Stimulated activated naive B cell treated with anti-CD40 and anti-IgM and Interleukin-4, amounts not matched to agents 10 μg/mL and 1 μg/mL and 100 μg/mL, for 72 hours (primary cell): Measurements from ENCODE around the gene CRHBP.
"Not testable (repeated sequence)": the region's sequence is repeated elsewhere in the genome, so short reads cannot be mapped to it uniquely, and the experiment has no call there.

Source experiments
- ATAC-seq, 2 donors: fragments of 150-1000 bp; cut with Tn5 transposase; replicated peaks; 2 replicates each; pipeline ENCODE4 v1.10.0; 2021; ENCODE audit warnings: moderate library complexity in 1 of 2
- DNase-seq: peaks from one replicate; pipeline ENCODE4 v3.0.0; 2021
- H3K27ac Mint-ChIP-seq: one replicate; pipeline ENCODE4 v1.8.0; 2022; ENCODE audit warnings: mild to moderate bottlenecking, mixed read lengths
- H3K27me3 Mint-ChIP-seq, 2 donors: one replicate each; pipeline ENCODE4 v1.8.0; 2022; ENCODE audit warnings: mixed read lengths in 2 of 2
- H3K36me3 Mint-ChIP-seq, 2 donors: one replicate each; pipeline ENCODE4 v1.8.0; 2022; ENCODE audit warnings: mixed read lengths in 2 of 2, mild to moderate bottlenecking in 1 of 2
- H3K4me1 Mint-ChIP-seq, 2 donors: one replicate each; pipeline ENCODE4 v1.8.0; 2022; ENCODE audit warnings: mixed read lengths in 2 of 2, mild to moderate bottlenecking in 1 of 2
- H3K4me3 Mint-ChIP-seq, 2 donors: one replicate each; pipeline ENCODE4 v1.8.0; 2022; ENCODE audit warnings: mild to moderate bottlenecking in 2 of 2, mixed read lengths in 2 of 2, moderate library complexity in 1 of 2
- H3K9me3 Mint-ChIP-seq, 2 donors: one replicate each; pipeline ENCODE4 v1.8.0; 2022; ENCODE audit warnings: mixed read lengths in 2 of 2, mild to moderate bottlenecking in 1 of 2

Gene CRHBP

GRCh38 chr5:76980518-76981144 is 27.8 kb downstream of the CRHBP start:
- Mint-ChIP-seq H3K4me1 (no peaks in the 10 kb centered on the region), H3K36me3 (no peaks in the 10 kb centered on the region), H3K27ac (no peak overlapping the region), H3K9me3 (no peaks in the 10 kb centered on the region), H3K4me3 (no peak overlapping the region), H3K27me3 (peaks cover 0 to 3% of the 10 kb centered on the region in 2 donors)
- no peak for ATAC-seq
- no peak for DNase-seq

GRCh38 chr5:76982450-76982849 is 29.6 kb downstream of the CRHBP start:
- H3K4me3 Mint-ChIP-seq: no peak overlapping the region
- ATAC-seq (no peak), DNase-seq (no peak)
- peaks cover 0 to 3% of the 10 kb centered on the region in 2 donors for H3K27me3 Mint-ChIP-seq
- no peak overlapping the region for H3K27ac Mint-ChIP-seq
- no peaks in the 10 kb centered on the region for H3K36me3 Mint-ChIP-seq
- no peaks in the 10 kb centered on the region for H3K9me3 Mint-ChIP-seq
- H3K4me1 Mint-ChIP-seq: no peaks in the 10 kb centered on the region

GRCh38 chr5:76983468-76983867 is 30.6 kb downstream of the CRHBP start:
- ATAC-seq (no peak), DNase-seq (no peak)
- no peaks in the 10 kb centered on the region for H3K9me3 Mint-ChIP-seq
- no peaks in the 10 kb centered on the region for H3K4me1 Mint-ChIP-seq
- H3K4me3 Mint-ChIP-seq: no peak overlapping the region
- H3K27ac Mint-ChIP-seq: no peak overlapping the region
- H3K36me3 Mint-ChIP-seq: no peaks in the 10 kb centered on the region
- peaks cover 0 to 3% of the 10 kb centered on the region in 2 donors for H3K27me3 Mint-ChIP-seq

GRCh38 chr5:76986825-76987526 is 34.1 kb downstream of the CRHBP start:
- no peak overlapping the region for H3K4me3 Mint-ChIP-seq
- no peaks in the 10 kb centered on the region for H3K36me3 Mint-ChIP-seq
- DNase-seq (no peak), ATAC-seq (no peak)
- H3K9me3 Mint-ChIP-seq: no peaks in the 10 kb centered on the region
- H3K4me1 Mint-ChIP-seq: no peaks in the 10 kb centered on the region
- no peaks in the 10 kb centered on the region for H3K27me3 Mint-ChIP-seq
- no peak overlapping the region for H3K27ac Mint-ChIP-seq

GRCh38 chr5:76990899-76991459 is 38.1 kb downstream of the CRHBP start:
- DNase-seq: no peak
- no peaks in the 10 kb centered on the region for H3K27me3 Mint-ChIP-seq
- no peak overlapping the region for H3K27ac Mint-ChIP-seq
- peaks cover 0 to 1% of the 10 kb centered on the region in 2 donors for H3K9me3 Mint-ChIP-seq
- no peaks in the 10 kb centered on the region for H3K4me1 Mint-ChIP-seq
- no peak for ATAC-seq
- H3K4me3 Mint-ChIP-seq: no peak overlapping the region
- no peaks in the 10 kb centered on the region for H3K36me3 Mint-ChIP-seq

GRCh38 chr5:76993436-76993835 is 40.6 kb downstream of the CRHBP start:
- not testable (repeated sequence) for H3K4me1 Mint-ChIP-seq, DNase-seq, H3K36me3 Mint-ChIP-seq, H3K4me3 Mint-ChIP-seq, H3K27ac Mint-ChIP-seq, H3K9me3 Mint-ChIP-seq, ATAC-seq, H3K27me3 Mint-ChIP-seq

- Mint-ChIP-seq H3K27me3 (no peaks in the 10 kb centered on the region), H3K9me3 (peaks cover 0 to 1% of the 10 kb centered on the region in 2 donors)
Measured at GRCh38 chr5:76994337-76994736, 41.5 kb downstream of the CRHBP start.

GRCh38 chr5:76998251-76998650 is 45.4 kb downstream of the CRHBP start:
- not testable (repeated sequence) for H3K9me3 Mint-ChIP-seq, H3K27me3 Mint-ChIP-seq, H3K4me1 Mint-ChIP-seq, H3K36me3 Mint-ChIP-seq, H3K27ac Mint-ChIP-seq, H3K4me3 Mint-ChIP-seq, ATAC-seq, DNase-seq

More at GRCh38 chr5:76994337-76994736, 41.5 kb downstream of the CRHBP start:
- Mint-ChIP-seq H3K4me3 (no peak overlapping the region), H3K27ac (no peak overlapping the region), H3K36me3 (no peaks in the 10 kb centered on the region), H3K4me1 (no peaks in the 10 kb centered on the region)
- DNase-seq: no peak
- ATAC-seq: no peak

- H3K27me3 Mint-ChIP-seq: peaks cover 5% of the 10 kb centered on the region in 2 donors
- no peak for ATAC-seq
- no peak overlapping the region for H3K27ac Mint-ChIP-seq
- no peak overlapping the region for H3K4me3 Mint-ChIP-seq
- H3K36me3 Mint-ChIP-seq: no peaks in the 10 kb centered on the region
- H3K4me1 Mint-ChIP-seq: no peaks in the 10 kb centered on the region
- no peak for DNase-seq
- no peaks in the 10 kb centered on the region for H3K9me3 Mint-ChIP-seq
Measured at GRCh38 chr5:76999451-76999850, 46.6 kb downstream of the CRHBP start.

GRCh38 chr5:77003246-77003645 is 50.4 kb downstream of the CRHBP start:
- Mint-ChIP-seq H3K9me3 (no peaks in the 10 kb centered on the region), H3K36me3 (no peaks in the 10 kb centered on the region), H3K27ac (no peak overlapping the region), H3K4me1 (no peaks in the 10 kb centered on the region), H3K4me3 (no peak overlapping the region), H3K27me3 (peaks cover 5 to 14% of the 10 kb centered on the region in 2 donors)
- DNase-seq: no peak
- ATAC-seq: no peak

GRCh38 chr5:77006124-77006523 is 53.3 kb downstream of the CRHBP start:
- Mint-ChIP-seq H3K36me3 (no peaks in the 10 kb centered on the region), H3K27me3 (peaks cover 5 to 18% of the 10 kb centered on the region in 2 donors), H3K27ac (no peak overlapping the region), H3K9me3 (no peaks in the 10 kb centered on the region), H3K4me1 (no peaks in the 10 kb centered on the region), H3K4me3 (no peak overlapping the region)
- ATAC-seq: no peak
- DNase-seq: no peak

- Mint-ChIP-seq H3K36me3 (no peaks in the 10 kb centered on the region), H3K27me3 (peaks cover 0 to 17% of the 10 kb centered on the region in 2 donors), H3K4me1 (no peaks in the 10 kb centered on the region), H3K27ac (no peak overlapping the region), H3K4me3 (no peak overlapping the region), H3K9me3 (no peaks in the 10 kb centered on the region)
- no peak for ATAC-seq
- DNase-seq: no peak
Measured at GRCh38 chr5:77008413-77008812, 55.6 kb downstream of the CRHBP start.

- Mint-ChIP-seq H3K4me3 (no peak overlapping the region), H3K9me3 (no peaks in the 10 kb centered on the region), H3K27me3 (peaks cover 0 to 17% of the 10 kb centered on the region in 2 donors), H3K27ac (no peak overlapping the region), H3K36me3 (no peaks in the 10 kb centered on the region), H3K4me1 (no peaks in the 10 kb centered on the region)
- ATAC-seq (no peak), DNase-seq (no peak)
Measured at GRCh38 chr5:77010243-77010642, 57.4 kb downstream of the CRHBP start.

GRCh38 chr5:77011498-77011897 is 58.7 kb downstream of the CRHBP start:
- H3K27ac Mint-ChIP-seq: no peak overlapping the region
- DNase-seq: no peak
- no peaks in the 10 kb centered on the region for H3K4me1 Mint-ChIP-seq
- H3K36me3 Mint-ChIP-seq: no peaks in the 10 kb centered on the region
- ATAC-seq: no peak
- H3K4me3 Mint-ChIP-seq: no peak overlapping the region
- H3K9me3 Mint-ChIP-seq: no peaks in the 10 kb centered on the region
- peaks cover 0 to 16% of the 10 kb centered on the region in 2 donors for H3K27me3 Mint-ChIP-seq

GRCh38 chr5:77012601-77013000 is 59.8 kb downstream of the CRHBP start:
- no peaks in the 10 kb centered on the region for H3K4me1 Mint-ChIP-seq
- no peak for ATAC-seq
- no peaks in the 10 kb centered on the region for H3K36me3 Mint-ChIP-seq
- no peak for DNase-seq
- peaks cover 0 to 16% of the 10 kb centered on the region in 2 donors for H3K27me3 Mint-ChIP-seq
- H3K4me3 Mint-ChIP-seq: no peak overlapping the region
- no peaks in the 10 kb centered on the region for H3K9me3 Mint-ChIP-seq
- no peak overlapping the region for H3K27ac Mint-ChIP-seq
